Kidney (tissue), 14 donors: Measurements from ENCODE around the gene OR52E5. TPM values are rescaled to one million over a fixed set of nuclear protein-coding genes. Genes with fewer than 3 reads are reported as not detected.

Experiments
- DNase-seq, 5 donors: peaks; one replicate each; pipeline ENCODE4 v3.0.0-alpha.2; 2013 to 2020
- FAIRE-seq: peaks from 2 replicates; lab custom pipeline; 2012; peaks lifted over from hg19 to GRCh38; lab: Jason Lieb, UNC
- H3K27ac ChIP-seq, 2 donors: one replicate each; pipeline ENCODE4 v1.7.0; 2013; ENCODE audit warnings: low read depth in 2 of 2, low read length in 2 of 2, inconsistent platforms in 1 of 2
- H3K27me3 ChIP-seq: one replicate; pipeline ENCODE4 v1.7.1; 2013; ENCODE audit warnings: low read length, inconsistent platforms; ENCODE audit not compliant: control insufficient read depth, insufficient read depth
- H3K36me3 ChIP-seq, 3 donors: one replicate each; pipeline versions ENCODE4 v1.7.0 to v1.7.1; 2013; ENCODE audit warnings: low read length in 3 of 3, control low read depth in 1 of 3, inconsistent platforms in 1 of 3; ENCODE audit not compliant: insufficient read depth in 3 of 3, control insufficient read depth in 2 of 3
- H3K4me1 ChIP-seq, 3 donors: one replicate each; pipeline versions ENCODE4 v1.7.0 to v1.7.1; 2013; ENCODE audit warnings: low read length in 3 of 3, inconsistent platforms in 1 of 3, low read depth in 1 of 3; ENCODE audit not compliant: control insufficient read depth in 2 of 3, insufficient read depth in 2 of 3
- H3K4me3 ChIP-seq, 3 donors: one replicate each; pipeline versions ENCODE4 v1.7.0 to v1.8.1; 2013; ENCODE audit warnings: low read length in 3 of 3, control low read depth in 1 of 3, inconsistent platforms in 1 of 3
- H3K9ac ChIP-seq, 3 donors: one replicate each; pipeline versions ENCODE4 v1.7.0 to v1.7.1; 2013; ENCODE audit warnings: low read length in 3 of 3, control low read depth in 1 of 3, inconsistent platforms in 1 of 3
- H3K9me3 ChIP-seq, 3 donors: one replicate each; pipeline versions ENCODE4 v1.7.0 to v1.7.1; 2013; ENCODE audit warnings: low read length in 3 of 3, control low read depth in 1 of 3, inconsistent platforms in 1 of 3; ENCODE audit not compliant: control insufficient read depth in 2 of 3, insufficient read depth in 1 of 3
- intact Hi-C: fragments of 100-400 bp; cut with DNase I; formaldehyde crosslinking; loops from one replicate; pipeline ENCODE4 v1.11.1; 2022
- polyA plus RNA-seq: library from polyadenylated mRNA; stranded (reverse); fragments of 350-450 nt; fragmentation: Illumina TruSeq; extraction: RNeasy Lipid Tissue Mini Kit (QIAGEN cat#74804); gene quantifications from one replicate; pipeline ENCODE4 v1.2.3, GENCODE V29; 2014; ENCODE audit warnings: low read depth, low replicate concordance; ENCODE audit not compliant: insufficient read depth
- total RNA-seq: library from RNA; stranded (reverse); fragmentation: NEBNext Ultra II Directional; extraction: Animal tissue kit (Norgen Biotek cat#: 25700); gene quantifications from one replicate; pipeline ENCODE4 v1.2.1, GENCODE V29; 2021
- TF ChIP-seq, protein P1 (sequence below): IDR thresholded peaks from 3 replicates; pipeline ENCODE4 v1.5.1; 2012; ENCODE audit warnings: mild to moderate bottlenecking, moderate library complexity, borderline replicate concordance; ENCODE audit not compliant: insufficient read depth; ENCODE audit errors: extremely low read depth
- donor health status: control.
- donor health status: control.
- donor health status: control.
- donor health status: control.
- donor health status: control.
- donor health status: DM: yes; HTN: yes; CAD: no.
- donor health status: Normal renal cell carcinoma (clear cell type).

Gene OR52E5
- total and polyA plus RNA-seq, 2 donors from 2014 or later, result not detected

DNA sequence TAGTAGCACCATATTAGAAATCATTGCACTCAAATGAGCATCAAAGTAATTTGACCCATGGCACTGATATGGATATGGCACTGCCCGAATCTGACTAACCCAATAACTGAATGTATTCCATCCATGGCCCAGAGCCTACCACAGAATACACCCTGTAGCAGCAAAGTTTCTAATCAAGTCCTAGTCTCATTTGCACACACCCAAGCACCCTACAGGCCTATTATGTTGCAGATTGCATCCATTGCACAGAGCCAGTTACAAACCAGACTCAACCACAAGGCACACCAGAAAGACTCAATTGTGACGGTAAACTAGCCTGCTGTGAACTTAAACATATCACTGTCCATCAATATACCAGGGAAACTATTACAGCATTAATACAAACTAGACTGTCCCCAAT is 6.5 kb downstream of the OR52E5 start:
- no peaks in the 10 kb centered on the region for H3K4me1 ChIP-seq
- H3K27ac ChIP-seq, result no peak overlapping the region
- no peaks in the 10 kb centered on the region for H3K36me3 ChIP-seq
- H3K9ac ChIP-seq, result no peak overlapping the region
- H3K9me3 ChIP-seq, result no peaks in the 10 kb centered on the region
- intact Hi-C loops, result no loop called here
- TF ChIP-seq, protein P1, sequence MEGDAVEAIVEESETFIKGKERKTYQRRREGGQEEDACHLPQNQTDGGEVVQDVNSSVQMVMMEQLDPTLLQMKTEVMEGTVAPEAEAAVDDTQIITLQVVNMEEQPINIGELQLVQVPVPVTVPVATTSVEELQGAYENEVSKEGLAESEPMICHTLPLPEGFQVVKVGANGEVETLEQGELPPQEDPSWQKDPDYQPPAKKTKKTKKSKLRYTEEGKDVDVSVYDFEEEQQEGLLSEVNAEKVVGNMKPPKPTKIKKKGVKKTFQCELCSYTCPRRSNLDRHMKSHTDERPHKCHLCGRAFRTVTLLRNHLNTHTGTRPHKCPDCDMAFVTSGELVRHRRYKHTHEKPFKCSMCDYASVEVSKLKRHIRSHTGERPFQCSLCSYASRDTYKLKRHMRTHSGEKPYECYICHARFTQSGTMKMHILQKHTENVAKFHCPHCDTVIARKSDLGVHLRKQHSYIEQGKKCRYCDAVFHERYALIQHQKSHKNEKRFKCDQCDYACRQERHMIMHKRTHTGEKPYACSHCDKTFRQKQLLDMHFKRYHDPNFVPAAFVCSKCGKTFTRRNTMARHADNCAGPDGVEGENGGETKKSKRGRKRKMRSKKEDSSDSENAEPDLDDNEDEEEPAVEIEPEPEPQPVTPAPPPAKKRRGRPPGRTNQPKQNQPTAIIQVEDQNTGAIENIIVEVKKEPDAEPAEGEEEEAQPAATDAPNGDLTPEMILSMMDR, result no peak
- H3K27me3 ChIP-seq, result no peaks in the 10 kb centered on the region
- H3K4me3 ChIP-seq, result no peak overlapping the region
- DNase-seq, result no peak
- FAIRE-seq, result no peak

DNA sequence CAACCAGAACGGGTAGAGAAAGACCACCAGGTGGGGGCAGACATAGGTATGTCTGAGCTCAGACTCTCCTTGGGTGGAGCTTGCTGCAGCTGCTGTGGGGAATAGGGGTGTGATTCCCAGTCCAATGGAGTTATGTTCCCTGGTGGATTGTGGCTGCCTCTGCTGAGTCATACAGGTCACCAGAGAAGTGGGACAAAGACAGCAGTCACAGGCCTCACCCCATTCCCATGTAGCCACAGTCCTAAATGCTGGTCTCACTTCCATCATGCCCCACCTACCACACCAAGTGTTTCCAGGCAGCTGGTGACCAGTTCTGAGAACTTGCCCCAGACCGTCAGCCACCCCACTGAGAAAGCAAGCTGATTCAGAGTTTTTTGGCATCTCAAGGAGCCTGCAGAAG is 17.5 kb downstream of the OR52E5 start:
- DNase-seq, result no peak

DNA sequence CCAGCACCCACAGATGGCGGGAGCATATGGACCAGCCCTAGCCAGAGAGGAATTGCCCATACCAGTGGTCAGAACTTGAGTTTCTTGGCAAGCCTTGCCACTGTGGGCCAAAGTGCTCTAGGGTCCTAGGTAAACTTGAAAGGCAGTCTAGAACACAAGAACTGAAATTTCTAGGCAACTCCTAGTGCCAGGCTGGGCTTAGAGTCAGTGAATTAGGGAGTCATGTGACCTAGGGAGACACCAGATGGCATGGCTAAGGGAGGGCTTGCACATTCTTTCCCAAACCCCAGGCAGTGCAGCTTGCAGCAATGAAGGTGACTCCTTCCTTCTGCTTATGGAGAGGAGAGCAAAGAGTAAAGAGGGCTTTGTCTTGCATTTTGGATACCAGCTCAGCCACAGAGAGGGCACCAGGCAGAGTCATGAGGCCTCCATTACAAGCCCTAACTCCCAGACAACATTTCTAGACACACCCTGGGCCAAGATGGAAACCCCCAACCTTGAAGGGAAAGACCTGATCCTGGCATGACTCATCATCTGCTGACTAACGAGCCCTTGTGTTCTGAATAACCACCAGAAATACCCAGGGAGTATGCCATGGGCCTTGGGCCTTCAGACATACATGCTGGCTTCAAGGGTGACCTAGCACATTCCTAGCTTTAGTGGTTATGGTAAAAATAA is 29.9 kb downstream of the OR52E5 start:
- FAIRE-seq (no peak), DNase-seq (no peak)
- Histone ChIP-seq H3K4me3 (no peak overlapping the region), H3K36me3 (no peaks in the 10 kb centered on the region), H3K27ac (no peak overlapping the region), H3K9me3 (peaks cover 0 to 8% (median 0%) of the 10 kb centered on the region in 3 donors), H3K4me1 (no peaks in the 10 kb centered on the region), H3K9ac (no peak overlapping the region), H3K27me3 (no peaks in the 10 kb centered on the region)
- TF ChIP-seq, protein P1, result no peak
- intact Hi-C loops, result no loop called here

More for the DNA sequence above, 17.5 kb downstream of the OR52E5 start:
- no peak overlapping the region for H3K4me3 ChIP-seq
- H3K36me3 ChIP-seq, result no peaks in the 10 kb centered on the region
- intact Hi-C loops, result no loop called here
- H3K27me3 ChIP-seq, result no peaks in the 10 kb centered on the region
- H3K4me1 ChIP-seq, result no peaks in the 10 kb centered on the region
- H3K9ac ChIP-seq, result no peak overlapping the region
- TF ChIP-seq, protein P1, result no peak
- H3K9me3 ChIP-seq, result no peaks in the 10 kb centered on the region
- no peak for FAIRE-seq
- no peak overlapping the region for H3K27ac ChIP-seq

DNA sequence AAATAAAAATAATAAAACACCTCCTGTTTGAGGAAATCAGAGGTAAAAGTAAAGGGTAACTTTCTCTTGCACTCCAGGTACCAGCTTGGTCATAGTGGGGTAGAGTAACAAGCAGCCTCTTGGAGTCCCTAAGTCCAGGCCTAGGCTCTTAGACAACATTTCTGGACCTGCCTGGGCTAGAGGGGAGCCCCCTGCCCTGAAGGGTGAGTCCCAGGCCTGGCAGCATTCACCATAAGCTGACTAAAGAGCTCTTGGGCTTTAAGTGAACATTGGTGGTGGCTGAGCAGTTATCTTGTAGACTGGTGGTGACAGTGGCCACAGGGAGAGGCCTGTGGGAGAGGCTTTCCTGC is 30.4 kb downstream of the OR52E5 start:
- no peak overlapping the region for H3K9ac ChIP-seq
- H3K27ac ChIP-seq, result no peak overlapping the region
- H3K27me3 ChIP-seq, result no peaks in the 10 kb centered on the region
- TF ChIP-seq, protein P1, result no peak
- FAIRE-seq (no peak), DNase-seq (no peak)
- H3K4me1 ChIP-seq, result no peaks in the 10 kb centered on the region
- H3K9me3 ChIP-seq, result peaks cover 0 to 8% (median 0%) of the 10 kb centered on the region in 3 donors
- no peak overlapping the region for H3K4me3 ChIP-seq
- intact Hi-C loops, result no loop called here
- H3K36me3 ChIP-seq, result no peaks in the 10 kb centered on the region
